Measurements from ENCODE around the gene LDLRAD4. TPM values are rescaled to one million over a fixed set of nuclear protein-coding genes. Genes with fewer than 3 reads are reported as not detected.

The LDLRAD4 gene
- total RNA-seq, 1 experiment from 2014 or later = 1.7 TPM

DNA sequence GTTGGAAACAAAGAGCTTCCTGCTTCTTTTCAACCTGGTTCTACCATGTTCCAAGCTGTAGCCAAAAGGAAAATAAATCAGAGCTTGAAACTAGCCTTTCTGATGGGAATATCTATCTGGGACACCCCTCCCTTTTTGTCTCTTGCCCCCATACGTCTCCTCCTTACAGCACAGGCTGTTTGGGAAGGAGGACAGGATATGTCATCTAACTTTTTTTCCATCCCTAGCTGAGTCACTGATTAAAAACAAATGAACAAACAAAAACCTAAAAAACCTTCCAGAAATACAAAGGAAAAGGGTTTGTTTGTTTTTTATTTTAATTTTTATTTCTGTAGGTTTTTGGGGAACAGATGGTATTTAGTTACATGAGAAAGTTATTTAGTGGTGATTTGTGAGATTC lies 356.2 kb downstream of the LDLRAD4 start:
- peaks cover 69% of the 10 kb centered on the region for H3K27me3 ChIP-seq (ENCODE audit: insufficient read depth, low read depth)
- no peak overlapping the region for H3K4me2 ChIP-seq
- H3F3A ChIP-seq (ENCODE audit: insufficient read depth, low read depth) = no peaks in the 10 kb centered on the region
- POLR2A ChIA-PET (ENCODE audit: unreplicated experiment) = no interaction called here
- intact Hi-C loops (cut with micrococcal nuclease; ENCODE audit: unreplicated experiment) = no loop called here
- H3K36me3 ChIP-seq (ENCODE audit: low read depth) = no peaks in the 10 kb centered on the region
- no TSS peak for BruUV-seq (replicated peaks)
- no peak overlapping the region for H3K27ac ChIP-seq
- TF ChIP-seq EZH2 (IDR thresholded peaks at IDR 0.05; ENCODE audit: low read depth) = no peak
- TF ChIP-seq, protein P1, sequence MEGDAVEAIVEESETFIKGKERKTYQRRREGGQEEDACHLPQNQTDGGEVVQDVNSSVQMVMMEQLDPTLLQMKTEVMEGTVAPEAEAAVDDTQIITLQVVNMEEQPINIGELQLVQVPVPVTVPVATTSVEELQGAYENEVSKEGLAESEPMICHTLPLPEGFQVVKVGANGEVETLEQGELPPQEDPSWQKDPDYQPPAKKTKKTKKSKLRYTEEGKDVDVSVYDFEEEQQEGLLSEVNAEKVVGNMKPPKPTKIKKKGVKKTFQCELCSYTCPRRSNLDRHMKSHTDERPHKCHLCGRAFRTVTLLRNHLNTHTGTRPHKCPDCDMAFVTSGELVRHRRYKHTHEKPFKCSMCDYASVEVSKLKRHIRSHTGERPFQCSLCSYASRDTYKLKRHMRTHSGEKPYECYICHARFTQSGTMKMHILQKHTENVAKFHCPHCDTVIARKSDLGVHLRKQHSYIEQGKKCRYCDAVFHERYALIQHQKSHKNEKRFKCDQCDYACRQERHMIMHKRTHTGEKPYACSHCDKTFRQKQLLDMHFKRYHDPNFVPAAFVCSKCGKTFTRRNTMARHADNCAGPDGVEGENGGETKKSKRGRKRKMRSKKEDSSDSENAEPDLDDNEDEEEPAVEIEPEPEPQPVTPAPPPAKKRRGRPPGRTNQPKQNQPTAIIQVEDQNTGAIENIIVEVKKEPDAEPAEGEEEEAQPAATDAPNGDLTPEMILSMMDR (conservative IDR thresholded peaks at IDR 0.05) = no peak
- H2AFZ ChIP-seq = no peak overlapping the region
- H3K9me3 ChIP-seq (ENCODE audit: insufficient read depth, low read depth) = no peaks in the 10 kb centered on the region
- no peaks in the 10 kb centered on the region for H3K9me2 ChIP-seq (ENCODE audit: insufficient read depth)
- no peak overlapping the region for H3K4me3 ChIP-seq
- CTCF ChIA-PET = no interaction called here
- no peak for DNase-seq
- H3K79me2 ChIP-seq (ENCODE audit: low read depth) = no peaks in the 10 kb centered on the region
- H3K4me1 ChIP-seq (replicated peaks; ENCODE audit: insufficient read depth) = no peaks in the 10 kb centered on the region
- H4K20me1 ChIP-seq (ENCODE audit: insufficient read depth) = no peaks in the 10 kb centered on the region

DNA sequence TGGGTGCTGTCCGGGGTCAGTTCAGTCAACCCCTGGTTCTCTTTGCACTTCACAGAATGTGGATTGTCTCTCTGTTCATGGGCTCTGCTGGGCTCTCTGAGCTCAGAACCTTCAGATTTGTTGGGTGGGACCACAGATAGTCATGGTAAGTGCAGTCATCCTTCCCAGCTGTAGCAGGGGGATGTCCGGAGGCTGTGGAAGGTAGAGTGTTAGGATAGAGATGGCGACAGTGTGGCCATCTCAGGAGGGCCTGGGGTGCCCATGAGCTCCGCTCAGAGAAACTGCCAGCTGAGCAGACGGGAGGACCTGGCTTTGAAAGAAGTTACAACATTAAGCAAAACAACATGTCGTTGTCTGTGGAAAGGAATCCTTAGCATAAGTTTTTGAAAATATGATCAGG lies 358.0 kb downstream of the LDLRAD4 start:
- BruUV-seq (replicated peaks) = no TSS peak
- H2AFZ ChIP-seq = no peak overlapping the region
- no peak overlapping the region for H3K4me3 ChIP-seq
- TF ChIP-seq EZH2 (IDR thresholded peaks at IDR 0.05; ENCODE audit: low read depth) = no peak
- TF ChIP-seq, protein P1 (conservative IDR thresholded peaks at IDR 0.05) = no peak
- H3K27me3 ChIP-seq (ENCODE audit: insufficient read depth, low read depth) = peaks cover 62% of the 10 kb centered on the region
- H3K4me2 ChIP-seq = no peak overlapping the region
- H3K4me1 ChIP-seq (replicated peaks; ENCODE audit: insufficient read depth) = no peaks in the 10 kb centered on the region
- ChIA-PET POLR2A (ENCODE audit: unreplicated experiment) (interaction anchor here (0.7 kb wide), 1 partner anchor 162 kb away, joined by 23 read pairs; no protein-coding TSS in a partner anchor), CTCF (no interaction called here)
- no peaks in the 10 kb centered on the region for H3K79me2 ChIP-seq (ENCODE audit: low read depth)
- no peak overlapping the region for H3K27ac ChIP-seq
- no peaks in the 10 kb centered on the region for H3K9me3 ChIP-seq (ENCODE audit: insufficient read depth, low read depth)
- intact Hi-C loops (cut with micrococcal nuclease; ENCODE audit: unreplicated experiment) = no loop called here
- H3K36me3 ChIP-seq (ENCODE audit: low read depth) = no peaks in the 10 kb centered on the region
- H3K9me2 ChIP-seq (ENCODE audit: insufficient read depth) = no peaks in the 10 kb centered on the region
- no peaks in the 10 kb centered on the region for H4K20me1 ChIP-seq (ENCODE audit: insufficient read depth)
- DNase-seq = no peak
- no peaks in the 10 kb centered on the region for H3F3A ChIP-seq (ENCODE audit: insufficient read depth, low read depth)

DNA sequence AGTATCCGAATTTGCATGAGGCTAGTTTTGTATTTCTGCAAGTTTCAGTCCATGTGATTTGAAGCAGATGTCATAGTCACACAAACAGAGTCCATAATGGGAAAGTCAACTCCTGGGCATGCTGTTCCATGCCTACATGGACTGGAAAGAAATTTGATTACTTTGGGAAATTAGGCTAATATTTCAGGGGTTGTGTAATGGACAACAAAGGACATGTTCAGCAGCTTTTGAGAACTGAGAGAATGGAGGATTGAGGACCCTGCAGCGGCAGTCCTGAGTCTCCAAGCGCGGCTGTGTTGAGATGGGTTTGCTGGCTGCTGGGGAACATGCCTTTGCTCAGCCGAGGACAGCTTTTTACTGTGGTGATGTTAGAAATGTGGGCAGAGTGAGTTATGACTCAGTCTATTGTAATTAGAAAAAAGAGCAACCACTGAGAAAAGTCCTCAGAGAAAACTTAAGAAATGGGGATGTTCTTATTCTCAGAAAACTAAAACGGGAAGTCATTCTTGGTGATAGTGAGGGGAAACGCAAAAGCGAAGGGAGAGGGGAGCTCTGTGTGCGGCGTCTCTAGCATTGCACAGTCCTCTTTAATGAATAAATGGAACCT lies 358.6 kb downstream of the LDLRAD4 start:
- H3K27ac ChIP-seq = no peak overlapping the region
- H3K4me3 ChIP-seq = no peak overlapping the region
- DNase-seq = no peak
- no TSS peak for BruUV-seq (replicated peaks)
- TF ChIP-seq, protein P1 (conservative IDR thresholded peaks at IDR 0.05) = no peak
- TF ChIP-seq EZH2 (IDR thresholded peaks at IDR 0.05; ENCODE audit: low read depth) = no peak
- no peaks in the 10 kb centered on the region for H3K9me3 ChIP-seq (ENCODE audit: insufficient read depth, low read depth)
- POLR2A ChIA-PET (ENCODE audit: unreplicated experiment) = no interaction called here
- no peaks in the 10 kb centered on the region for H3K79me2 ChIP-seq (ENCODE audit: low read depth)
- no peak overlapping the region for H3K4me2 ChIP-seq
- H3K27me3 ChIP-seq (ENCODE audit: insufficient read depth, low read depth) = peaks cover 59% of the 10 kb centered on the region
- no peaks in the 10 kb centered on the region for H3F3A ChIP-seq (ENCODE audit: insufficient read depth, low read depth)
- H4K20me1 ChIP-seq (ENCODE audit: insufficient read depth) = no peaks in the 10 kb centered on the region
- H2AFZ ChIP-seq = no peak overlapping the region
- CTCF ChIA-PET = no interaction called here
- H3K4me1 ChIP-seq (replicated peaks; ENCODE audit: insufficient read depth) = no peaks in the 10 kb centered on the region
- no peaks in the 10 kb centered on the region for H3K9me2 ChIP-seq (ENCODE audit: insufficient read depth)
- intact Hi-C loops (cut with micrococcal nuclease; ENCODE audit: unreplicated experiment) = no loop called here
- no peaks in the 10 kb centered on the region for H3K36me3 ChIP-seq (ENCODE audit: low read depth)

Data from PC-9 (cell line).